ENCODE data around the gene ITGB6.
"Not testable (repeated sequence)": the region's sequence is repeated elsewhere in the genome, so short reads cannot be mapped to it uniquely, and the experiment has no call there.

The ITGB6 gene

DNA sequence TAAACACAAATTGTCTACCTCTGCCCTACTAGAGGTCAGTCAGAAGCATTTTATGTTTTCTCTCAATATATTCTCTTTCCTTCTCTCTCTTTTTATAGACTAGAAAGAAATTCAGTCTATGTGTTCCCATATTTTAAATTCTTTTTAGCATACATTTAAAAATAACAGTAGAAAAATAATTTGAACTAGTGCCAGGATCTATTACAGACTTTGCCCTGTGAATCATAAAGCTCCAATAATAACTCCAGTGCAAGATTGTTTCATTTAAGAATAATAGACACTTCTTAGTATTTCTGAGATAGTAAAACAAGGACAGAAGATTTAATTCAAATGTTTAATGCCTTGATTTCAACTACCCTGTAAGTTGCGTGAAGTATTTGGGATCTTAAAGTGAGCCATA, 60.1 kb downstream of the ITGB6 start:
- no peak for DNase-seq (ENCODE audit: low spot score)

DNA sequence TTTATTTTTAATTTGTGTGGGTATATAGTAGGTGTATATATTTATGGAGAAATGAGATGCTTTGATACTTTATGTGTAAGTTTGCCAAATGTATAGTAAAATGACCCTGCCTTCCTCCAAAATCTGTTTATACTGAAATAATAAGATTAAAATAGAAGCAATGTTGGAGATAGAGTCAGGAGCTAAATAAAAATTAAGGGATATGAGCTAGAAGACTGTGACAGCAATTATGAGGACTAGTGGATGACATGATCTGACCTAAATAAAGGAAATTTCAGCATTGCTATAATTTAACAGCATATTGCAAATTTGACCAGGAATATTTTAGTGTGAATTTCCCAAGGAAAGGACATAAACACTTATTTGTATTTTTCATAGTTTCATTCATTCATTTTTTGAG, 60.7 kb downstream of the ITGB6 start:
- DNase-seq (ENCODE audit: low spot score), result no peak

DNA sequence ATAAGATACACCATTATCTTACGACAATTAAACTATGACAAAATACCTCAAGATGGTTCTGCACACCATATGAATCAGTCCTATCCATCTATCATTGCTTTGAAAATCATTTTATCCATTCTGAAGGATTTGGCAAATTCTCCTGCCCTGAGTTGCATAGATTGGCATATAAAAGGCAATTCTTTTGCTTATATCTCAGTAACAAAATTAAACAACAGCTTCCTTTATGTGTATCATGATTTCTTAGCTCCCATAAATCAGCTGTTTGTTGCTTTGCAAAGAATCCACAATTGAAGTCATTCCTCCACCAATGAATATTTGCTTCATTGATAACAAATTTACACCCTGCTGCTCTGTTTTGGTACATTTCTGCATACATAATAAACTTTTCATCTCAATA, 61.7 kb downstream of the ITGB6 start:
- no peak for DNase-seq (ENCODE audit: low spot score)

DNA sequence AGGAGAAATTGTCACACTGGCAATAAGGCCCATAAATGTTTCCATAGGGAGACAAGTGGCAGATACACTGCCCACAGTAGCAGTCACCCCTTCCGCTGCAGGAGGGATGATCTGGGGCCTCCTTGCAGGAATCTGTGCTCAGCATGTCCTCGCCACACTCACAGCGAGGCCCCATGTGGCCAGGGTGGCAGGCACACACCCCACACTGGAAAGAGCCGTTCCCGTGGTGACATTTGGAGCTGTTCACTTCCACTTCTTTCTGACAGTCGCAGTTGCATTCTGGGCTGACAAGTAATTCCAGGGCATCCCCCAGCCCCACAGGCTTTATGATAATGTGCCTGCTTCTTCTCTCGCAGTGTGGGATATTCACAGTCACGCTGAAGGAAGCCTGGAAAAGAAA, 62.6 kb downstream of the ITGB6 start:
- DNase-seq (ENCODE audit: low spot score), result no peak

DNA sequence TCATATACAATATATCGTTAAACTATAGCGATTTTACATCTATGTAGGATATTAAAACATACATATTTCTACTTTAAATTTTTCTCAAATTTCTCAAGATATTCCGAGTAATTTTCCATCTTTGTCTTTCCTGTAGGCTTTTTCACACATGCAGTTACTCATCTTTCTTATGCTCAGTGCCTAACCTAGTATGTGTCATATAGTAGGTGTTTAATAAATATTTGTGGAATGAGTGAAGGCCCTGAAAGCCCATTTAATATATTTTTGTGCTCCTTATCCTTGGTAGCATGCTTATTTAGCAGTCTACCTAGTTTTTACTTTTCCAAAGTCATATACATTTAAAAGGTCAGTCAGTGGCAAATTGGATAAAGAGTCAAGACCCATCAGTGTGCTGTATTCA, 67.3 kb downstream of the ITGB6 start:
- DNase-seq (ENCODE audit: low spot score), result no peak

DNA sequence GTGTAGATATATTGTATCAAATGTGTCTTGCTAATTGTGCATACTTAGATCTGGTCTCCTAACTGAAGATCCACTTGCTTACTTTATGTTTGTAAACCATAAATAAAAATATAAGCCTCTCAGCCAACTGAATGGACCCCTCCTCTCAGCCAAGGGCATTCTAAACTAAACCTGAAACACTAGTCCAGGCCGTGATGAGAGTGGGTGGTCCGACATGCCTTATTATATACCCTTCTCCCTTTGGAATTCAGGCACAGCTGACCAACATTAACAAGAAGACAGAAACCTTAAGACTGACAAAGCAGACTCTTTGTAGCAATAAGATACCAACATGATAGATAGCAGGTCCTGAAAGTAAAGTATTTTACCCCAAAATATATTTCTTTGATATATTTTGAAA, 73.3 kb downstream of the ITGB6 start:
- no peak for DNase-seq (ENCODE audit: low spot score)

DNA sequence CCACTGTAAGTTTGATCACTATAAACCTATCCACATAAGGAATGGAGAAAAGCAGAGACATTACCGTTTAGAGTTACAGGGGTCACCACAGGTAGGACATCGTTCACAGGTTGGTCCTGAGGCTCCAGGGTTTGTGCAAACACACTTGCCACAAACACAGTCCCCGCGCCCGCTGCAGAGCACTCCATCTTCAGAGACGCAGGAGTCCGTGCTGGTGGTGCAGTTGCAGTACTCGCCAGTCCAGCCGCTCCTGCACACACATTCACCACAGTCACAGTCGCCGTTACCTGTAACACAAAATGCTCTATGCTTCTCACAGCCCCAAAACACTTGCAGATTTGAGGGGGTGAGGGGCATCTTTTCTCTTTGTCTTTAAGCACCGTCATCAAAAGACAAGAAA, 73.8 kb downstream of the ITGB6 start:
- DNase-seq (ENCODE audit: low spot score), result no peak

DNA sequence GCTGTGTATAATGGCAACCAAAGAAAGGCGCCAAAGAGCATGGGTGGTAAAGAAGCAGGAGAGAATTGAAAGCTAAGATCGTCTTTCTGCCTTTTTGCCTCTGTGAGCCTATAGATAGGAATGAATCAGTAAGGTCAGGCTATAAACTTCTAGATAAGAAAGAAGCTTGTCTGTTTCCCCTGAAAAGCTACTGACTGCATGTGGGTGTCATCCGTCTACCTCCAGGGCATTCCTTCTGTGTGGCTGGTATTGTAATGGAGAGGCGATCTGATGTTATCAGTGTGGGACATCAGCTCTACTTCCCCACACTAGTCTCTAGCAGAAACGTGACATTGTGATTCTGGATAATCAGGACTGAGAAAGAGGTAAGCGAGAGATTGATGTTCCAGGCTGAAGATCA, 74.2 kb downstream of the ITGB6 start:
- DNase-seq (ENCODE audit: low spot score), result no peak

DNA sequence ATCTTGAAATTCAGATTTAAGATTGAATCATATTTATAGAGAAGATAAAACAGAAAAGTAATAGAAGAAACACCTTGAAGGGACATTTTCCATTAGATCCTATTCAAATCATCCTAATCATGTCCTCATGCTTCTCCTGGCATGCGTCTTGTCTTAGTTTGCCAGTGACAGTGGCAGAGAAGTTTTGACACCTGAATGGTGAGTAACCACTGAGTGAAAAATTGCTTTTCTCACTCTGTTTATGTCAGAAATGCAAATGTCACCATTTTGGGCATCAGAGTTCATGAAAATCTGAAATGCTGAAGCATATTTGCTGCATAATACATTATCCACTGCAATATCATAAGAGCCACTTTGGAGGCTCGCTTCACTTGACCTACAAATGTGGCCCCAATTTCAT, 74.7 kb downstream of the ITGB6 start:
- no peak for DNase-seq (ENCODE audit: low spot score)

DNA sequence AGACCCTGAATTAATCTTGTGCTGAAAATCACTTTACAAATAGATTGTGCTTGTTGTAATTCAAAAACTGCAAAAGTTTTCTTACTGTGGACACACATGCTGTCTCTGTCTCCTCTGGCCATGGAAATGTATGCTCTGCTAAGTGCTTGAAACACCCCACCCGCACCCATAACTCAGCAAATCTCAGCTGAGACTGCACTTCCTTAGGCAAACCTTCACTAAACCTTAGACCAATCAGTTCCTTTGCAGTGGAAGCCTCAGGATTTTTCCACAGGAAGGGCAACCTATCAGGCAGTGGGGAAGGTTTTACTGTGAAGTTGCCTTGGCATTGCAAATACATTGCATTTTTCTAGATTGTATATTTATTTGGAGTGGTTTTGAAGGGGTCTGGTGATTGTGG, 75.5 kb downstream of the ITGB6 start:
- no peak for DNase-seq (ENCODE audit: low spot score)

DNA sequence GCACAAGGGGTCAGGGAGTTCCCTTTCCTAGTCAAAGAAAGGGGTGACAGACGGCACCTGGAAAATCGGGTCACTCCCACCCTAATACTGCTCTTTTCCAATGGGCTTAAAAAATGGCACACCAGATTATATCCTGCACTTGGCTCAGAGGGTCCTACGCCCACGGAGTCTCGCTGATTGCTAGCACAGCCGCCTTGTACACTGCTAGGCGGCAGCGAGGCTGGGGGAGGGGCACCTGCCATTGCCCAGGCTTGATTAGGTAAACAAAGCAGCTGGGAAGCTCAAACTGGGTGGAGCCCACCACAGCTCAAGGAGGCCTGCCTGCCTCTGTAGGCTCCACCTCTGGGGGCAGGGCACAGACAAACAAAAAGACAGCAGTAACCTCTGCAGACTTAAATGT, 85.4 kb downstream of the ITGB6 start:
- DNase-seq (ENCODE audit: low spot score), result not testable (repeated sequence)

DNA sequence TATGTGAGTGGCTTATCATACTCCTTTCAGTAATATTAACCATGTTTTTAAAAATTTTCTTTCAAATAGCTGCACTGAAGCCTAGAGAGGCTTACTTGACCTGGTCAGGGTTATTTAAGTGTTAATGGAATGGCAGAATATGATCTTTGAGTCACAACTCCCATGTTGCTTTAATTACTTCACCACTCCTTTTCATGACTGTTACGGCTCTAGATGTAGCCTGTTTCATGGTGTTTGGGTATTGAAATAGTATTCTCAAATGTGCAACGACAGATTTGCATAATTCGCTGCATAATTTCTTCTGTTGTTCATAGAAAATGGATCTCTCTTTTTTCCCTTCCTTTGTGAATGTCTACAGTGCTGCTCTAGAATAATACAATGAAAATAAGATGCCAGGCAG, 86.1 kb downstream of the ITGB6 start:
- no peak for DNase-seq (ENCODE audit: low spot score)

DNA sequence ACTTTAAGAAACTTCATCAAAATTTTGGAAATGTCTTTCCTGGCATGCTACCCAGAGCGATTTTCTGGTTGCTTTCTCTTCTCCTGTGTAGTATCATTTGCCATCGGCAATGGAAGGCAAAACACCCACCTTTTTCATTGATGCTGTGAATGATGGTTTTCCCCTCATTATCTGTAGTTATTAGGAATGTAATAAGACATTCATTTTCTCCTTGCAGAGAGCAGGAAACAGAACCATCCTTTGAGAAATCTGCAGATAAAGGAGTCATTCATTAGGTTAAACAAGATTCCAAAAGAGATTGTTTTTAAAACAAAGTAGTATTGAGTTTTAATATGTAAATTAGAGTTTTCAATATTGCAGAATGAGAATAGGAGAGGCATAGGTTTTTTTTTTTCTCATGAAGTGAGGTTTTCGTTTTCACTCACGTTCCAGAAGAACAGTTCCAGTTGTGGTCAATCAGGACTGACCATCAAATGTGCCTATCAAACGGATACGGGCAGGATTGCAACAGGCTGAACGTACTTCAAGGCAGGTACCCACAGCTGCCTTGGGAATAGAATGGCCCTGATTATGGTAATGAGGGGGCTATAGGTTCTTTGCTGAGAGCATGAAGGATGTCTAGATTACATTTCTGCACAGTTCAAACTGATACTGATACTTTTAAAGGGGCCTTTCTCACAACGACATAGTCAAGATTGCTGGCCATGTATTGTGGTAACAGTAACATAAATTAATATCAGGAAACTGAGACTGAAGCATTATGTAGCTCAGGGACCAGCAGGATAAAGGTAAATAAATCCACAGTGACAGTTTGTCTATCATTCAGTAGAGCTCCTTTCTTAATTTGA, 87.9 kb downstream of the ITGB6 start:
- DNase-seq (ENCODE audit: low spot score), result no peak

DNA sequence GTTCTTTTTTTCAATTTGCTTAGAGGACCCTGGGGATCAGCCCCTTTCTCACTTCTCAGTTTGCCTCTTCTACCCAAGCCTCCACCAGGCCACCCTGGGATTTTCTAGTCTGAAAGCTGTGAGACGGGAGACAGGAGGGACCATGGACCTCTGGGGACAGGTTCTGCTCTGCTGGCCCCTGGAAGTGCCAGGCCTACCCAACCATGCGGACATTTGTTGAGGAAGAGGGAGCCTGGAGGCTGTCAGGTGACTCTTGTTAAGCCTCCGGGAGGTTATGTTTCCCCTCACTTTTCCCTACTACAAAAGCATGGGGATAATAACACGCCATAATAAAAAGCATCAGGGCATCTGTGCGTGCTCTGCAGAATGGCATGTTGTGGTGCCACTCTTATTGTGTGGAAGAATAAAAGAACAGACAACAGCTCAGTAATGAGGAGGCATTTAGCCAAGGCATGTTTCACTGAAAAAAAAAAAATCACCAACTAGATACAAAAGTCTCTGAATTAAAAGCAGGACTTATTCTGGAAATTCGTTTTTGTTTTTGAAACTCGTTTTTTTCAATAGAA, 89.3 kb downstream of the ITGB6 start:
- DNase-seq (ENCODE audit: low spot score), result no peak

DNA sequence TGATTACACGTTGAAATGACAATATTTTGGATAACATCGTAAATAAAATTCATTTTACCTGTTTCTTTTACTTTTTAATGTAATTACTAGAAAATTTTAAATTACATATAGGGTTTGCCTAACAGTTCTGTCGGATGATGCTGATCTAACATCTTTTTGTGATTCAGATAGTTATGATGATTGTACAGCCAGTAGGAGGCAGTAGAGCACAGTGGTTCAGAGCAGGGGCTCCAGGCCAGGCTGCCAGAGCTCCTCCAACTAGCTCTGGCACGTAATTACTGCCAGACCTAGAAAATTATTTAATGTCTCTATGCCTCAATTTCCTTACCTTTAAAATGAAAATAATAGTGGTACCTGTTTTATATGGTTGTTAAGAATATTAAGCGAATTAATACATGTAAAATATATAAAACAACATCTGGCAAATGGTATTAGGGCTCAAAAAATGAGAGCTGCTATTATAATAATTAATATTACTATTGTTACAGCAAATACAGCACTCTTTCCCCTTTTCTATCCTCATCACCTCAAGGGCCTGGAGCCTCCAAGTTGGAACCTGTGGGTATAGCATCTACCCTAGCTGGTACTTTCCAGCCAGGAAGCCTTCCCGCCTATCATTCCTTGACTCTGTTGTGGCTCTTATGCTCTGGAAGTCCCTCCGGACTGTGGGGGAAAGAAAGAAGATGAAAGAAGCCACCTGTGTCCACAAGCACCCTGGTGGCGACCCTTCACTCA, 90.0 kb downstream of the ITGB6 start:
- DNase-seq (ENCODE audit: low spot score), result peak; percentile 45

DNA sequence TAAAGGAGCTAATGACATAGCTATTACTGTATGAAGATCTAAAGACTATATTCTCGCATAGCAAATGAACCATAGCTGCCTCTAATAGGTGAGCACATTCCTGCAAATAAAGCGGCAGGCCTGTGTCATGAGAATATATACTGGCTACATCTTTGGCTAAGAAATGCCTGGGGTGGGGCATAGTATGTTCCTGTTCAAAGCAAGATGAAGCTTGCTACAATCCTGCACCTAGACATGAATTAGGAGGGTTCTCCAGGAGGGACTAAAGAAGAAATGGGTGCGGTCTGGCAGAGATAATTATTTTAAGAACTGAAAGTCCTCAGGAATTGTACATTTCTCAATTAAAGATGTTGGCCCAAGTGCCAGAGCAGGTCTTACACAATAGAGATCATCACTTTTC, 90.8 kb downstream of the ITGB6 start:
- no peak for DNase-seq (ENCODE audit: low spot score)

DNA sequence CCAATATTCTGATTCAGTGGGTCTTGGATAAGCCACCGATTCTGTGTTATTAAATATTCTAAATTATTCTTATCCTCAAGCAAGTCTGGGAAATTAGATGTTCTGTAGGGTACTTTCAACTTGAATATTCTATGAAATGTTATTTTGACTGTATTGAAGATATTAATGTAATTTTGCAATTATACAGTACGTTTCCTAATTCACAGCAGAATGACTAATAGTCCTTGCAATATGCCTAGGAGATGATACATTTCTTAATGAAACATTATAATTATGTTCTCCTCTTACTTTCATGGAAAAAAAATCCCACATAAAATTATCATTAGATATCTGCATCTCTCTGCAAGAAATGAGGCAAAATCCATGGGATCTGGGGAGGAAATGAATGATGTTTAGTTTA, 91.4 kb downstream of the ITGB6 start:
- DNase-seq (ENCODE audit: low spot score), result no peak

DNA sequence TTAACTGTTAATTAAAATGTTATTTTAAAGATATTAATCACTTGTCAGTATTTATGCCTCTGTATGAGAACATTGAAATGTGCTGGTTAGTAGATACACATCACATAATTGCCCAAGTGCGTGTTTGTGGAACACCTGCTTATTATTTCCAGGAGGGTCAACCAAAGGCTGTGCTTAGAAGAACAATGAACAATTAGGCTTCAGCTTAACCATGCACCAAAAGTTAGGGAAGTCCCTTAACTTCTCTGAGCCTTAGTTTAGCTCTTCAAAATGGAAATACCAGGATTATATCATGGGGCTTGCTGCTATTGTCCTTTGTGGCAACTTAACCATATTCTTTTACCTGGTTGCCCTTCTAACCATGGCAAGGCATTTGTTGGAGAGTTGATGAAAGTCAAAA, 94.7 kb downstream of the ITGB6 start:
- no peak for DNase-seq (ENCODE audit: low spot score)

DNA sequence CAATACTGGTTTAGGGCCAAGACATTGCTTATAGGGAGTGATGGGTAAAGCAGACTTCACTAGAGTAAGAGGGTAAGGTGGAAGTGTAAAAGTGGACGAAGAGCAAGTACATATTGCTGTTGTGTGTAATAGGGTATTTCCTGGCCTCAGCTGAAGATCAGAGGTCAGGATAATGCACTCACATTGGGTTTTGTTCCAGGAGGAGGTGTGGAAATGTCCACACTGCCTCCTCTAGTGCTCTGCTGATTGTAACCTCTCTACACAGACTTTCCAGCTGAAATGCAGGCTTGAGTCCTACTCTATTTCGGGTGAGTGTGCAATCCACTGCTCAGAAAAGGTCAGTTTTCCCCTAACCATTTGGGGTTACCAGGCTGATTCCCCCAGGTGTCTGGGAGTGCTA, 96.0 kb downstream of the ITGB6 start:
- DNase-seq (ENCODE audit: low spot score), result no peak

DNA sequence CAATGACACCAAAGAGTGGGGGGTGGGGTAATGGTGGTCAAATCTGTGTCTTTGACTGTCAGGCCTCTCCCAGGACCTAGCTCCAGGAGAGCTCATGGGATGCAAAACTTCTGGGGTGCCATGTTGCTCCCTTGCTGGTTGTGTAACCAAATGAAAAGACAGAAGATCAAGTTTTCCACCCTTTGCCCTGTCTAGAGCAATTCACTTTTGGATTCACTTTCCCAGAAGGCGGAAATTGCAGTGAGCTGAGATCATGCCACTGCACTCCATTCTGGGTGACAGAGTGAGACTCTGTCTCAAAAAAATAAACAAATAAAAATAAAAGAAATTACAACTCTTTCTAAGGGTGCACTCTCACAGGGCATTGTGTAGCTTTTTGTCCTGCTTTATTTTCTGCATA, 102.7 kb downstream of the ITGB6 start:
- DNase-seq (ENCODE audit: low spot score), result no peak

DNA sequence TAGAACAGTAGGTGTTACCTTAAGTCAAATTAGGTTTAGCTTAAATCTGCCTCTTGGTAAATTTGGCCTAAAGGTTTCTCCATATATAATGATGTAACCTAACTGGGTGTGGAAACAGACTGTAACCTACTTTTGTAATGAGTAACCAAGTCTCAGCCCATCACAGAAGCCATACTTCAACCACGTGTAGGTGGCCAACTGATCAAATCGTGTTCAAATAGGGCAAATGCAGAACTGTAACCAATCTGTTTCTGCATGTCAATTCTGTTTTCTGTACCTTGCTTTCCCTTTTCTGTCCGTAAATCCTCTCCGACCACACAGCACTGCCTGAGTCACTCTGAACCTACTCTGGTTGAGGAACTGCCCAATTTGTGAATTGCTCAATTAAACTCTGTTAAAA, 103.7 kb downstream of the ITGB6 start:
- no peak for DNase-seq (ENCODE audit: low spot score)

DNA sequence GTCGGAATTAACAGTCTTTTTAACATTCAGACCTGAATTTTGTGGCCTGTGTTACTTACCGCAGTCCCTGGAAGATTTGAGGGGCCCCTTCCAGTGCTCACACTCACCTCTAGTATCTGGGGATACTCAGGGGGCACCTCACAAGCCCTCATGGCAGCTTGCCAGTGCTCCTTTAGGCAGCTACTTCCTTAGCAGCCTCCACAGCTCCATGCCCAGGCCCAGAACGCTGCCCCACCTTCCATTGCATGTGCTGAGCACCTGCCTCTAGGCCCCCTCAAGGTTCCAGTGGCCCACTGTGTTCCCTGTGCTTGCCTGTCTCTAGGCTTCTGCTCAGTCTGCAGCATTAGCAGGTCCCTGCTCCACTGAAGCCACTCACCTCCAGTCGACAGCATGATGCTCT, 107.6 kb downstream of the ITGB6 start:
- no peak for DNase-seq (ENCODE audit: low spot score)

DNA sequence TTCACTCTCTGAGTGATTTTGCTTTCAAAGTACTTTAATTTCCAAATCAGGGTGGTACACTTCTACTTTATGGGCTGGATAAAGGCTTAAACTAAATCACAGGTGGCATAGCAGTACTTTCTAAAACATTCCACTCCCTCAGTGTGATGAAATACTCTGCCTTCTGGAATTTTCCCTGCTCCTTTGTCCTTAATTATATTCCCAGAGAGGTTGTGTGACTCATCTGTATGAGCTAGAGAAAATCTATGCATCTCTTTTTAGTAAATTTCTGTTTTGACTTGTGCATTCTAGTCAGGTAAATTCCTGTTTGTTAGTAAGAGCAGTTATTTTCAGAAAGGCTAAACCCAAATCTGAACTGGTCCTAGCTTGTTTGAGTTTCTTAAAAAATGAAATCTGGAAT, 108.7 kb downstream of the ITGB6 start:
- DNase-seq (ENCODE audit: low spot score), result no peak
